Transverse colon (tissue), 4 donors: ENCODE measurements around the gene CYP4F3. TPM values are rescaled to one million over a fixed set of nuclear protein-coding genes. Genes with fewer than 3 reads are reported as not detected.

Experiments used
- DNase-seq: peaks from one replicate; pipeline ENCODE4 v3.0.0-alpha.2; 2019
- H3K27ac ChIP-seq, 4 donors: fragments of 200-600 bp; sonication (generic); 2 replicates each; pipeline ENCODE4 v1.5.1; 2016 to 2018; ENCODE audit warnings: inconsistent platforms in 4 of 4
- H3K27me3 ChIP-seq: fragments of 200-600 bp; sonication (generic); 2 replicates; pipeline ENCODE4 v1.5.1; 2017; ENCODE audit warnings: inconsistent platforms
- H3K36me3 ChIP-seq, 4 donors: fragments of 200-600 bp; sonication (generic); 2 replicates each; pipeline ENCODE4 v1.5.1; 2017 to 2019; ENCODE audit warnings: inconsistent platforms in 4 of 4
- H3K4me1 ChIP-seq, 4 donors: fragments of 200-600 bp; sonication (generic); 2 replicates each; pipeline ENCODE4 v1.5.1; 2017 to 2020; ENCODE audit warnings: inconsistent platforms in 4 of 4
- H3K4me3 ChIP-seq, 4 donors: fragments of 200-600 bp; sonication (generic); 1 replicate in 1 of 4; 2 replicates in 3 of 4; pipeline versions ENCODE4 v1.5.1 to v1.6.1; 2017 to 2019; ENCODE audit warnings: inconsistent platforms in 4 of 4
- H3K9me3 ChIP-seq, 2 donors: fragments of 200-600 bp; sonication (generic); 2 replicates each; pipeline ENCODE4 v1.5.1; 2017 to 2019; ENCODE audit warnings: inconsistent platforms in 2 of 2
- EP300 ChIP-seq: sonication (generic); formaldehyde crosslinking; IDR thresholded peaks from one replicate; pipeline ENCODE4 v1.6.1; 2017; ENCODE audit warnings: antibody characterized with exemption, low read depth
- POLR2A ChIP-seq: fragments of 450-650 bp; IDR thresholded peaks from one replicate; pipeline ENCODE4 v1.6.1; 2016; ENCODE audit warnings: antibody characterized with exemption, mild to moderate bottlenecking, moderate library complexity
- POLR2AphosphoS5 ChIP-seq, 3 donors: sonication (generic); formaldehyde crosslinking; IDR thresholded peaks; one replicate each; pipeline ENCODE4 v1.6.1; 2016; ENCODE audit warnings: antibody characterized with exemption in 3 of 3
- WGBS, 2 donors: methylation state at CpG; one replicate each; pipeline ENCODE4 v1.1.5; 2018; ENCODE audit warnings: low coverage in 1 of 2; 5-methylcytosine and 5-hydroxymethylcytosine counted together
- in situ Hi-C, 4 donors: fragments of 200-750 bp; cut with MboI; loops; one replicate each; pipeline versions ENCODE4 v1.15.0 to v1.15.1; 2017; ENCODE audit warnings: low sequenced_read_pairs in 3 of 4, low pct_ligation_motif_present in 1 of 4, low pct_unique_long_range_greater_than_20kb in 1 of 4
- intact Hi-C: fragments of 100-400 bp; cut with DNase I; formaldehyde crosslinking; loops from one replicate; pipeline ENCODE4 v1.15.1; 2023; ENCODE audit warnings: low total_unique reads
- total RNA-seq, 4 donors: library from RNA; depleted of rRNA; stranded (reverse); fragments of >200 nt; gene quantifications; one replicate each; pipeline ENCODE4 v1.1.0, GENCODE V29; 2016
- TF ChIP-seq, protein P1 (sequence below), 5 experiments: fragments of 200-600 bp in 3 of 5; fragments of 450-650 bp in 2 of 5; sonication (generic) in 3 of 5; IDR thresholded peaks; 1 replicate in 2 of 5; 2 replicates in 3 of 5; pipeline ENCODE4 v1.5.1; 2016 to 2017; ENCODE audit warnings: antibody characterized with exemption in 5 of 5, inconsistent platforms in 3 of 5, mild to moderate bottlenecking in 2 of 5, moderate library complexity in 1 of 5

Gene CYP4F3
- total RNA-seq, 4 donors from 2014 or later: 12.4 to 22.7 (median 16.2) TPM

DNA sequence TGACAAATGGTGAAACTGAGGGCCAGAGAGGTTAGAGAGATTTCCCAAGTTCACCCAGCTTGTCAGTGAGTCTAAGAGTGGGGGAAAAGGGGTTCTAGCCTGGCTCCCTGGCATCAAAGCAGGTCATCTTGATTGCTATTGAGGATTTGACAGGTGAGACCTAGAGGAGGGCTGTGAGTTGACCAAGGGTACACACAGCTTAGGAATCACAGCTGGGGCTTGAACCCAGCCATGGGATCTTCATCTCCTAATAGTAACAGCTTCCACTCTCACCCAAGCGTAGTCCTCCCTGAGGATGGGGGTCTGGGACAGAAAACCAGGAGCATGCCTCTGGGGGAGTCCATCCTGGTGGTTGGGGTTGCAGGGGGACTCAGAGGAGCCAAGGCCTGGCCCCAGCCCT lies 18.9 kb upstream of the CYP4F3 start:
- intact Hi-C loops (loop anchor here (10.0 kb wide), 1 partner anchor 563 kb away; the partner anchor contains the start of gene FAM32A), in situ Hi-C loops (loop anchor here in 2 of 4 donors (10.0 to 25.0 kb wide), 2 partner anchors 390 to 563 kb away; partner anchors contain the start of gene FAM32A (in 1 of the 2))
- Histone ChIP-seq H3K27ac (no peak overlapping the region), H3K27me3 (peaks cover 5% of the 10 kb centered on the region), H3K9me3 (no peaks in the 10 kb centered on the region), H3K4me3 (no peak overlapping the region), H3K36me3 (no peaks in the 10 kb centered on the region), H3K4me1 (no peaks in the 10 kb centered on the region)
- DNase-seq: no peak
- 69% methylated on average over 1 of the region's 1 CpG; no CpG with 5 or more reads in 1 of the 2 donors for WGBS, 2 donors
- TF ChIP-seq POLR2AphosphoS5 (IDR thresholded peaks at IDR 0.05) (no peak), POLR2A (no peak), EP300 (no peak)
- TF ChIP-seq, protein P1, sequence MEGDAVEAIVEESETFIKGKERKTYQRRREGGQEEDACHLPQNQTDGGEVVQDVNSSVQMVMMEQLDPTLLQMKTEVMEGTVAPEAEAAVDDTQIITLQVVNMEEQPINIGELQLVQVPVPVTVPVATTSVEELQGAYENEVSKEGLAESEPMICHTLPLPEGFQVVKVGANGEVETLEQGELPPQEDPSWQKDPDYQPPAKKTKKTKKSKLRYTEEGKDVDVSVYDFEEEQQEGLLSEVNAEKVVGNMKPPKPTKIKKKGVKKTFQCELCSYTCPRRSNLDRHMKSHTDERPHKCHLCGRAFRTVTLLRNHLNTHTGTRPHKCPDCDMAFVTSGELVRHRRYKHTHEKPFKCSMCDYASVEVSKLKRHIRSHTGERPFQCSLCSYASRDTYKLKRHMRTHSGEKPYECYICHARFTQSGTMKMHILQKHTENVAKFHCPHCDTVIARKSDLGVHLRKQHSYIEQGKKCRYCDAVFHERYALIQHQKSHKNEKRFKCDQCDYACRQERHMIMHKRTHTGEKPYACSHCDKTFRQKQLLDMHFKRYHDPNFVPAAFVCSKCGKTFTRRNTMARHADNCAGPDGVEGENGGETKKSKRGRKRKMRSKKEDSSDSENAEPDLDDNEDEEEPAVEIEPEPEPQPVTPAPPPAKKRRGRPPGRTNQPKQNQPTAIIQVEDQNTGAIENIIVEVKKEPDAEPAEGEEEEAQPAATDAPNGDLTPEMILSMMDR (IDR thresholded peaks at IDR 0.05): no peak

DNA sequence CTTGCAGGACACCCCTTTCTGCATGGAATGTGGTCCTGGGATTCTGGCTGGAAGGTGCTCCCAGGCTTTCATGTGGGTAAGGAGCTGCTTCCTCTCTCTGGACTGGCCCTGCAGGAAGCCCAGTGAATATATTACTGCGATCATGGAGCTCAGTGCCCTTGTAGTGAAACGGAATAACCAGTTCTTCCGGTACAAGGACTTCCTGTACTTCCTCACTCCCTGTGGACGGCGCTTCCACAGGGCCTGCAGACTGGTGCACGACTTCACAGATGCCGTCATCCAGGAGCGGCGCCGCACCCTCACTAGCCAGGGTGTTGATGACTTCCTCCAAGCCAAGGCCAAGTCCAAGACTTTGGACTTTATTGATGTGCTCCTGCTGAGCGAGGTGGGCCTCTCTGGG lies 17.7 kb upstream of the CYP4F3 start:
- 40 to 51% methylated on average over 1 to 11 of the region's 11 CpGs for WGBS, 2 donors
- Histone ChIP-seq H3K4me1 (no peaks in the 10 kb centered on the region), H3K27ac (no peak overlapping the region), H3K9me3 (no peaks in the 10 kb centered on the region), H3K36me3 (no peaks in the 10 kb centered on the region), H3K4me3 (no peak overlapping the region), H3K27me3 (peaks cover 5% of the 10 kb centered on the region)
- in situ Hi-C loops (loop anchor here in 2 of 4 donors (10.0 to 25.0 kb wide), 2 partner anchors 389 to 562 kb away; partner anchors contain the start of gene FAM32A (in 1 of the 2)), intact Hi-C loops (loop anchor here (10.0 kb wide), 1 partner anchor 562 kb away; the partner anchor contains the start of gene FAM32A)
- TF ChIP-seq POLR2AphosphoS5 (IDR thresholded peaks at IDR 0.05): peak in 1 of 3 donors; percentile 12
- TF ChIP-seq, protein P1 (IDR thresholded peaks at IDR 0.05): no peak
- DNase-seq: peak; percentile 57

DNA sequence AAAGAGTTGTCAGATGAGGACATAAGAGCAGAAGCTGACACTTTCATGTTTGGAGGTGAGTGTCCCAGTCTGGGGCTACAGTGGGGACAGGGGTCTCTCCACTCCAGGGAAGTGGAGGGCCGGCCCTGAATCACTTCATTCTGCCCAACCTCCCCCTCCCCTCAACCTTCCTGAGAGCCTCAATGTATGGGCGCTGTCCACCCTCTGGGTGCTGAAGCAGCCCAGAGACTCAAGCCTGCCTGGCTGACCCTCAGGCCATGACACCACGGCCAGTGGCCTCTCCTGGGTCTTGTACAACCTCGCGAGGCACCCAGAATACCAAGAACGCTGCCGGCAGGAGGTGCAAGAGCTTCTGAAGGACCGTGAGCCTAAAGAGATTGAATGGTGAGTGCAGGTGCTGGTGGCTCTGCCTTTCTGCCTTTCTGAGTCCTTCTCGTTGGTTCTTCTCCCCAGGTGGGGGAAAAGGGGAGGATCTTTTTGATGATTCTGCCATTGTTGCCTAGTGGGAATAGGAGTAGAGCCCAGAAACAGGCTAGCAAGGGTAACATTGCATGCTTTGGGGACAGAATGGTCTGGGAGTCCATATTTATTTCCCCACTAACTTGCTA lies 16.9 kb upstream of the CYP4F3 start:
- H3K27me3 ChIP-seq: peaks cover 6% of the 10 kb centered on the region
- intact Hi-C loops: loop anchor here (10.0 kb wide), 1 partner anchor 561 kb away; the partner anchor contains the start of gene FAM32A
- TF ChIP-seq, protein P1 (IDR thresholded peaks at IDR 0.05): no peak
- no peak for TF ChIP-seq EP300
- no peaks in the 10 kb centered on the region for H3K36me3 ChIP-seq
- no peak overlapping the region for H3K27ac ChIP-seq
- no peak overlapping the region for H3K4me3 ChIP-seq
- WGBS, 2 donors: 21% methylated on average over 9 of the region's 9 CpGs; no CpG with 5 or more reads in 1 of the 2 donors
- in situ Hi-C loops: loop anchor here in 2 of 4 donors (10.0 to 25.0 kb wide), 2 partner anchors 388 to 561 kb away; partner anchors contain the start of gene FAM32A (in 1 of the 2)
- H3K4me1 ChIP-seq: no peaks in the 10 kb centered on the region
- DNase-seq: no peak
- H3K9me3 ChIP-seq: no peaks in the 10 kb centered on the region

DNA sequence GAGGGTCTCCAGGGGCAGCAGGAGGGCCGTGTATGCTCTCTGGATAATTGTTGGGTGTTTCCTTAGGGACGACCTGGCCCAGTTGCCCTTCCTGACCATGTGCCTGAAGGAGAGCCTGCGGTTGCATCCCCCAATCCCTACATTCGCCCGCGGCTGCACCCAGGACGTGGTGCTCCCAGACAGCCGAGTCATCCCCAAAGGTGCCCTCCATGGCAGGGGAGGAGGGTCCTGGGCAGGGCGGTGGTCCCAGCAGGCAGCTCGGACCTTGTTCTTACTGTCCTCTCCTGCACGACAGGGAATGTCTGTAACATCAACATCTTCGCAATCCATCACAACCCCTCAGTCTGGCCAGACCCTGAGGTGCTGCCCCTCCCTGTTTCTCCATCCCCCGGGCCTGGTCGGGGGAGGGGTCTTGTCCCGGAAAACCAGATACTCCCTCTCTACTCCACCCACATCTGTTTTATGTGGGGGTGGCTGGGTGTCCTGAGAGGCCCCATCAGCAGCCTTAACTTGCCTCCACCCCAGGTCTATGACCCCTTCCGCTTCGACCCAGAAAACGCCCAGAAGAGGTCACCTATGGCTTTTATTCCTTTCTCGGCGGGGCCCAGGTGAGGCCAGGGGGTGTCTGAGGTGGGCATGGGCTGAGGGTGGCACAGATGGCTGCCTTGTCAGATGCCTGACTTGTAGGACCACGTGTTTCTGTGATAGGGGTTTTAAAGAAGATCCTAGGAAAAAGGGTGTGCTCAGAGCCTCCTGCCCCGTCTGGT lies 12.3 kb upstream of the CYP4F3 start:
- H3K36me3 ChIP-seq: no peaks in the 10 kb centered on the region
- in situ Hi-C loops (loop anchor here (10.0 to 25.0 kb wide), 3 partner anchors 184 to 559 kb away; partner anchors contain the start of genes FAM32A (in 4 of the 4), AP1M1 (in 3 of the 4) and OR10H1 (in 2 of the 4)), intact Hi-C loops (loop anchor here (2.0 to 10.0 kb wide), 2 partner anchors 186 to 556 kb away; partner anchors contain the start of genes FAM32A and OR10H1)
- H3K27ac ChIP-seq: no peak overlapping the region
- no peak overlapping the region for H3K4me3 ChIP-seq
- peaks cover 0 to 4% (median 0%) of the 10 kb centered on the region in 4 donors for H3K4me1 ChIP-seq
- peaks cover 4% of the 10 kb centered on the region for H3K27me3 ChIP-seq
- TF ChIP-seq, protein P1 (IDR thresholded peaks at IDR 0.05): no peak
- TF ChIP-seq EP300: no peak
- TF ChIP-seq POLR2A: no peak
- no peak for TF ChIP-seq POLR2AphosphoS5 (IDR thresholded peaks at IDR 0.05)
- H3K9me3 ChIP-seq: no peaks in the 10 kb centered on the region
- no peak for DNase-seq
- 52 to 60% methylated on average over 5 to 21 of the region's 22 CpGs for WGBS, 2 donors
